Type B pancreatic cell (in vitro differentiated cells): ENCODE data around the gene LCOR. TPM values are rescaled to one million over a fixed set of nuclear protein-coding genes. Genes with fewer than 3 reads are reported as not detected.

Experiments
- DNase-seq: peaks from one replicate; pipeline ENCODE4 v3.0.0; 2021; ENCODE audit warnings: mixed read lengths; ENCODE audit not compliant: unreplicated experiment; ENCODE audit errors: extremely low spot score
- H3K27ac Mint-ChIP-seq: 2 replicates; pipeline ENCODE4 v1.8.0; 2021; ENCODE audit warnings: mild to moderate bottlenecking, mixed read lengths
- H3K27me3 Mint-ChIP-seq: 2 replicates; pipeline ENCODE4 v1.8.0; 2021; ENCODE audit warnings: mixed read lengths
- H3K36me3 Mint-ChIP-seq: 2 replicates; pipeline ENCODE4 v1.8.0; 2021; ENCODE audit warnings: mixed read lengths
- H3K4me1 Mint-ChIP-seq: one replicate; pipeline ENCODE4 v1.8.0; 2021; ENCODE audit warnings: mixed read lengths; ENCODE audit not compliant: unreplicated experiment
- H3K4me3 Mint-ChIP-seq: 2 replicates; pipeline ENCODE4 v1.8.0; 2021; ENCODE audit warnings: mild to moderate bottlenecking, mixed read lengths
- H3K9me3 Mint-ChIP-seq: 2 replicates; pipeline ENCODE4 v1.8.0; 2021; ENCODE audit warnings: mixed read lengths
- total RNA-seq: library from RNA; stranded (reverse); gene quantifications from 2 replicates; pipeline ENCODE4 v1.2.1, GENCODE V29; 2021; ENCODE audit warnings: low replicate concordance
- TF ChIP-seq, protein P1 (sequence below): fragments of 200-600 bp; sonication (generic); conservative IDR thresholded peaks from 2 replicates; pipeline ENCODE4 v1.5.0; 2021; ENCODE audit warnings: antibody characterized with exemption, mild to moderate bottlenecking

Gene LCOR
- total RNA-seq, 1 donor from 2014 or later = 55.1 TPM

- TF ChIP-seq, protein P1, sequence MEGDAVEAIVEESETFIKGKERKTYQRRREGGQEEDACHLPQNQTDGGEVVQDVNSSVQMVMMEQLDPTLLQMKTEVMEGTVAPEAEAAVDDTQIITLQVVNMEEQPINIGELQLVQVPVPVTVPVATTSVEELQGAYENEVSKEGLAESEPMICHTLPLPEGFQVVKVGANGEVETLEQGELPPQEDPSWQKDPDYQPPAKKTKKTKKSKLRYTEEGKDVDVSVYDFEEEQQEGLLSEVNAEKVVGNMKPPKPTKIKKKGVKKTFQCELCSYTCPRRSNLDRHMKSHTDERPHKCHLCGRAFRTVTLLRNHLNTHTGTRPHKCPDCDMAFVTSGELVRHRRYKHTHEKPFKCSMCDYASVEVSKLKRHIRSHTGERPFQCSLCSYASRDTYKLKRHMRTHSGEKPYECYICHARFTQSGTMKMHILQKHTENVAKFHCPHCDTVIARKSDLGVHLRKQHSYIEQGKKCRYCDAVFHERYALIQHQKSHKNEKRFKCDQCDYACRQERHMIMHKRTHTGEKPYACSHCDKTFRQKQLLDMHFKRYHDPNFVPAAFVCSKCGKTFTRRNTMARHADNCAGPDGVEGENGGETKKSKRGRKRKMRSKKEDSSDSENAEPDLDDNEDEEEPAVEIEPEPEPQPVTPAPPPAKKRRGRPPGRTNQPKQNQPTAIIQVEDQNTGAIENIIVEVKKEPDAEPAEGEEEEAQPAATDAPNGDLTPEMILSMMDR = no peak
- H3K9me3 Mint-ChIP-seq = peaks cover 8% of the 10 kb centered on the region
- no peak overlapping the region for H3K27ac Mint-ChIP-seq
- H3K27me3 Mint-ChIP-seq = no peaks in the 10 kb centered on the region
- peaks cover 1% of the 10 kb centered on the region for H3K4me1 Mint-ChIP-seq
- DNase-seq = no peak
- H3K4me3 Mint-ChIP-seq = no peak overlapping the region
- peaks cover 7% of the 10 kb centered on the region for H3K36me3 Mint-ChIP-seq
Measured at GRCh38 chr10:97012470-97012869, 180.4 kb downstream of the LCOR start.

DNA sequence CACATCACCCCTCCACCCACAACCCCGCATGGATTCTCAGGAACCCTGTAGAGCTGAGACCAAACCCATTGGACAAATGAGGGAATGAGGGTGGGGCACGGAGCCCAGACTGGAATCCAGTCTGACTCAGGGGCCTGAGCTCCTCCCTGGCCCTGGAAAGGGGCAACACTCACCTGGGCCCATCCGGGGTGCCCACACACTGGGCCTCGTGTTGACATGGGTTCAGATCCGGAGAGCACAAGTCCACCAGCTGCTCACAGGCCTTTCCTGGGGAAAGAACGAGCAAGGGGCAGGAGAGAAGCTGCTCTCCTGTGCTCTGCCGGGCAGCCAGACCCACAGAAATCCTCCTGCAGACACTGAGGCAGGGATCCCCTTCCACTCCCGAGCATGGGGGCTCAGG lies 181.5 kb downstream of the LCOR start:
- DNase-seq = no peak
- Mint-ChIP-seq H3K27me3 (no peaks in the 10 kb centered on the region), H3K9me3 (peaks cover 5% of the 10 kb centered on the region), H3K27ac (no peak overlapping the region), H3K36me3 (peaks cover 4% of the 10 kb centered on the region), H3K4me3 (no peak overlapping the region), H3K4me1 (peaks cover 3% of the 10 kb centered on the region)
- TF ChIP-seq, protein P1 = no peak

- no peaks in the 10 kb centered on the region for H3K27me3 Mint-ChIP-seq
- DNase-seq = no peak
- TF ChIP-seq, protein P1 = no peak
- H3K27ac Mint-ChIP-seq = no peak overlapping the region
- H3K9me3 Mint-ChIP-seq = peaks cover 5% of the 10 kb centered on the region
- H3K4me1 Mint-ChIP-seq = peaks cover 3% of the 10 kb centered on the region
- no peak overlapping the region for H3K4me3 Mint-ChIP-seq
- peaks cover 4% of the 10 kb centered on the region for H3K36me3 Mint-ChIP-seq
Measured at GRCh38 chr10:97013983-97014382, 181.9 kb downstream of the LCOR start.

DNA sequence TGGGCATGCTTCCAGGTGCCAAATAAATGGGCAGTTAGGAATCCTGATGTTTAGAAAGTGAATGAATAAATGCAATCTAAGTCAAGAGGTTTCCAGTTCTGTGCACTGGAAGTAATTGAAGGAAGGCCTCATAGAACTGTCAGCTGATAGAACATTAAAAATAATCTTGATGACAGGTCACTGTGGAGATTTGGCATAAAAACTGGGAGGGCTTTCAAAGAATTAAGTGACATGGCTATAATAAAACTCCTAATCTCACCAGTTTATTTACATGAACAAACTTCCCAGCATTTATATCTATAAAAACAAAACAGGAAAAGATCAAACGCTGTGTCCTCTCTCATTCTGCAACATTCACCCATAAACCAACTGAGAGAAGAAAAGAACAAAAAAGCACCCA lies 183.1 kb downstream of the LCOR start:
- no peaks in the 10 kb centered on the region for H3K27me3 Mint-ChIP-seq

GRCh38 chr10:97016728-97017473 lies 184.8 kb downstream of the LCOR start:
- H3K9me3 Mint-ChIP-seq = no peaks in the 10 kb centered on the region
- no peaks in the 10 kb centered on the region for H3K27me3 Mint-ChIP-seq
- TF ChIP-seq, protein P1 = no peak
- DNase-seq = no peak
- no peaks in the 10 kb centered on the region for H3K36me3 Mint-ChIP-seq
- H3K4me3 Mint-ChIP-seq = no peak overlapping the region
- peaks cover 7% of the 10 kb centered on the region for H3K4me1 Mint-ChIP-seq
- H3K27ac Mint-ChIP-seq = no peak overlapping the region

More for the DNA sequence above, 183.1 kb downstream of the LCOR start:
- no peak for DNase-seq
- no peak overlapping the region for H3K4me3 Mint-ChIP-seq
- TF ChIP-seq, protein P1 = no peak
- H3K4me1 Mint-ChIP-seq = peaks cover 5% of the 10 kb centered on the region
- peaks cover under 1% of the 10 kb centered on the region for H3K9me3 Mint-ChIP-seq
- no peak overlapping the region for H3K27ac Mint-ChIP-seq
- peaks cover under 1% of the 10 kb centered on the region for H3K36me3 Mint-ChIP-seq
